ENCODE data around the gene GABPB2. TPM values are rescaled to one million over a fixed set of nuclear protein-coding genes. Genes with fewer than 3 reads are reported as not detected.

GABPB2 gene
- total and polyA plus RNA-seq, 3 donors from 2014 or later = 43.1 to 50.2 (median 45.3) TPM

GRCh38 chr1:151035167-151035566 lies 35.4 kb upstream of the GABPB2 start:
- Histone ChIP-seq H3K4me3 (no peak overlapping the region), H3K4me1 (no peaks in the 10 kb centered on the region), H3K27ac (no peak overlapping the region), H3K9me3 (no peaks in the 10 kb centered on the region), H3K27me3 (no peaks in the 10 kb centered on the region), H3K36me3 (ENCODE audit: low read depth, missing control alignments) (no peaks in the 10 kb centered on the region)
- WGBS, 2 donors = 85 to 86% methylated on average over 3 of the region's 3 CpGs
- TF ChIP-seq POLR2A (IDR thresholded peaks at IDR 0.05) = no peak
- TF ChIP-seq, protein P1, sequence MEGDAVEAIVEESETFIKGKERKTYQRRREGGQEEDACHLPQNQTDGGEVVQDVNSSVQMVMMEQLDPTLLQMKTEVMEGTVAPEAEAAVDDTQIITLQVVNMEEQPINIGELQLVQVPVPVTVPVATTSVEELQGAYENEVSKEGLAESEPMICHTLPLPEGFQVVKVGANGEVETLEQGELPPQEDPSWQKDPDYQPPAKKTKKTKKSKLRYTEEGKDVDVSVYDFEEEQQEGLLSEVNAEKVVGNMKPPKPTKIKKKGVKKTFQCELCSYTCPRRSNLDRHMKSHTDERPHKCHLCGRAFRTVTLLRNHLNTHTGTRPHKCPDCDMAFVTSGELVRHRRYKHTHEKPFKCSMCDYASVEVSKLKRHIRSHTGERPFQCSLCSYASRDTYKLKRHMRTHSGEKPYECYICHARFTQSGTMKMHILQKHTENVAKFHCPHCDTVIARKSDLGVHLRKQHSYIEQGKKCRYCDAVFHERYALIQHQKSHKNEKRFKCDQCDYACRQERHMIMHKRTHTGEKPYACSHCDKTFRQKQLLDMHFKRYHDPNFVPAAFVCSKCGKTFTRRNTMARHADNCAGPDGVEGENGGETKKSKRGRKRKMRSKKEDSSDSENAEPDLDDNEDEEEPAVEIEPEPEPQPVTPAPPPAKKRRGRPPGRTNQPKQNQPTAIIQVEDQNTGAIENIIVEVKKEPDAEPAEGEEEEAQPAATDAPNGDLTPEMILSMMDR (IDR thresholded peaks at IDR 0.05) = no peak
- intact Hi-C loops (cut with DNase I; ENCODE audit: low total_unique reads) = no loop called here
- no peak for DNase-seq

DNA sequence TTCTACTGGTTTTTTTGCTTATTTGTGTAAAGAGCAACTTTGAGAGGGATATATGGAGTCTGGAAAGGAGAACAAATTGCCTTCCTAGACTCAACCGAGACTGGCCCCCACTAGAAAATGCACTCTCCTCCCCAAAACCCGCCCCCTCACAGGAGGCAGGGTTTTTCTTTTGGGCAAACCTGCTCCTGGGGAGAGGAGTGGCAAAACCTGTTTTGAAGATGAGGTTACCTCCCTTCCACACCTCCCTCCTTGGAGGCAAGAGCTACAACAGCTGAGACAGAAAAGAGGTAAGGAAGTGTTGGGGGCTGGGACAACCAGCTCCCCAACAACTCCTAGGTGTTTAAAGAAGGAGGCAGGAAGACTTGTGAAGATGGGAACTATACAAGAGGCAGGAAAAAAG lies 34.2 kb upstream of the GABPB2 start, which contains the start of gene BNIPL:
TSS of gene BNIPL (plus strand) at position 231 of the 400 bp plus-strand sequence. CDS start at position 371, 140 bp downstream.
- Histone ChIP-seq H3K9me3 (no peaks in the 10 kb centered on the region), H3K27ac (no peak within 1 kb of the TSS), H3K27me3 (no peaks in the 10 kb centered on the region), H3K4me3 (no peak within 1 kb of the TSS), H3K4me1 (no peaks in the 10 kb centered on the region), H3K36me3 (ENCODE audit: low read depth, missing control alignments) (no peaks in the 10 kb centered on the region)
- no peak for DNase-seq
- intact Hi-C loops (cut with DNase I; ENCODE audit: low total_unique reads) = no loop called here
- WGBS, 2 donors = 45 to 50% methylated on average over 2 of the region's 2 CpGs
- TF ChIP-seq POLR2A (IDR thresholded peaks at IDR 0.05) = no peak
- TF ChIP-seq, protein P1 (IDR thresholded peaks at IDR 0.05) = no peak

DNA sequence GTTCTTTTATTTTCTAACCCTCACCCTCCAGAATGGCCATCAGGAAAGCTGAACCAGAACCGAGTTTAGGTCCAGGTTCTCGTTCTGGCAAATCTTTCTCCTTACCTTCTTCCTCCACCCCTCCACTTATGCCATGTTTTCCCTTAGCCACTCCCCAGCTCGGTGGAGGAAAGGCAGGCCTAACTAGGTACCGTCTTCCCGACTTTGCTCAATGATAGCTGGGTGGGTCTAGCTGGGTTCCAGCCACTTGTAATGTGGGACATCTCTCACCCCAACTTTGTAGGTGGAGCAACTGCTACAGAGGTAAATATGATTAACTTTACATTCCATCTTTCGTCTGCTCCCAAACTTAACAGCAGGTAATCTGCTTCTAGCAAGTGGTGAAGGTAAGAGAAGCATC lies 33.5 kb upstream of the GABPB2 start:
- intact Hi-C loops (cut with DNase I; ENCODE audit: low total_unique reads) = no loop called here
- Histone ChIP-seq H3K4me3 (no peak overlapping the region), H3K4me1 (no peaks in the 10 kb centered on the region), H3K27ac (no peak overlapping the region), H3K9me3 (no peaks in the 10 kb centered on the region), H3K27me3 (no peaks in the 10 kb centered on the region), H3K36me3 (ENCODE audit: low read depth, missing control alignments) (no peaks in the 10 kb centered on the region)
- TF ChIP-seq, protein P1 (IDR thresholded peaks at IDR 0.05) = no peak
- TF ChIP-seq POLR2A (IDR thresholded peaks at IDR 0.05) = no peak
- WGBS, 2 donors = 83 to 91% methylated on average over 6 of the region's 6 CpGs
- no peak for DNase-seq

DNA sequence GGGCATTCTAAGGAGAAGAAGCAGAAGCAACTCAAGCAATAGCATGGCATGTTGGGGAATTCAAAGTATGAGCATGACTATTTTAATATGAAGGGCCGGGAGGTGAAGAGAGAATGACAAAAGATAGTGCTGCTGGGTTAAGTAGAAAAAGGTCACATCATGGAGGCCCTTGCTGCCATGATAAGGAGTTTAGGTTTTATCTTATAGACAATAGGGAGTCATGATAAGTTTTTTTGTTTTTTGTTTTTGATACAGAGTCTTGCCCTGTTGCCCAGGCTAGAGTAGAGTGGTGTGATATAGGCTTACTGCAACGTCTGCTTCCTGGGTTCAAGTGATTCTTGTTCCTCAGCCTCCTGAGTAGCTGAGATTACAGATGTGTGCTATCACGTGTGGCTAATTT lies 31.0 kb upstream of the GABPB2 start:
- intact Hi-C loops (cut with DNase I; ENCODE audit: low total_unique reads) = no loop called here
- Histone ChIP-seq H3K27ac (no peak overlapping the region), H3K27me3 (no peaks in the 10 kb centered on the region), H3K4me1 (no peaks in the 10 kb centered on the region), H3K4me3 (no peak overlapping the region), H3K36me3 (ENCODE audit: low read depth, missing control alignments) (no peaks in the 10 kb centered on the region), H3K9me3 (no peaks in the 10 kb centered on the region)
- 90% methylated on average over 3 of the region's 3 CpGs for WGBS, 2 donors
- TF ChIP-seq, protein P1 (IDR thresholded peaks at IDR 0.05) = no peak
- no peak for TF ChIP-seq POLR2A (IDR thresholded peaks at IDR 0.05)
- DNase-seq = no peak

DNA sequence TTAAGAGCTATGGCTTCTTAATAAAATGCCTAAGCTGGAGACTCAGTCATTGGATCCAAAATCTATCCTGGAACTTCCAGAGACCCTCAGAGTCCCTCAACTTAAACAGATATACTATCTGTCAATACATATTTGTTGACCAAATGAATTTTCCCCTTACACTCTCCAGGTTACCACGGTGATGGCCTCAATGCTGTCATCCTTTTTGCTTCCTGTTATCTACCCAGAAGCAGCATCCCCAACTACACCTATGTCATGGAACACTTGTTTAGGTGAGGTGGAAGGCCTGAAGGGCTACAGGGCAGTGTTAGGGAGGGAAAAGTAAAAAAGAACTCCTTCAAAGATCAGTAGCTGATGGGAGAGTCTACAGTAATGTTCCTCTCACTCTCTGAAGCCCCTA lies 27.4 kb upstream of the GABPB2 start:
- 86 to 97% methylated on average over 1 of the region's 1 CpG for WGBS, 2 donors
- intact Hi-C loops (cut with DNase I; ENCODE audit: low total_unique reads) = no loop called here
- H3K27ac ChIP-seq = no peak overlapping the region
- H3K27me3 ChIP-seq = no peaks in the 10 kb centered on the region
- no peaks in the 10 kb centered on the region for H3K9me3 ChIP-seq
- DNase-seq = no peak
- H3K4me1 ChIP-seq = peaks cover 4% of the 10 kb centered on the region
- no peak overlapping the region for H3K4me3 ChIP-seq
- TF ChIP-seq, protein P1 (IDR thresholded peaks at IDR 0.05) = no peak
- no peak for TF ChIP-seq POLR2A (IDR thresholded peaks at IDR 0.05)
- H3K36me3 ChIP-seq (ENCODE audit: low read depth, missing control alignments) = no peaks in the 10 kb centered on the region
